DND-41 (cell line): ENCODE measurements around the gene HELZ.

Experiments used
- EZH2 ChIP-seq: IDR thresholded peaks from 3 replicates; pipeline ENCODE4 v1.6.1; 2012; ENCODE audit warnings: borderline replicate concordance, low read depth, mild to moderate bottlenecking, moderate library complexity, low read length, inconsistent platforms; ENCODE audit not compliant: severe bottlenecking
- TF ChIP-seq, protein P1 (sequence below): IDR thresholded peaks from 2 replicates; pipeline ENCODE4 v1.5.1; 2012; ENCODE audit warnings: borderline replicate concordance, low read length, moderate library complexity, mild to moderate bottlenecking; ENCODE audit not compliant: poor library complexity, severe bottlenecking; ENCODE audit errors: extremely low read depth

DNA sequence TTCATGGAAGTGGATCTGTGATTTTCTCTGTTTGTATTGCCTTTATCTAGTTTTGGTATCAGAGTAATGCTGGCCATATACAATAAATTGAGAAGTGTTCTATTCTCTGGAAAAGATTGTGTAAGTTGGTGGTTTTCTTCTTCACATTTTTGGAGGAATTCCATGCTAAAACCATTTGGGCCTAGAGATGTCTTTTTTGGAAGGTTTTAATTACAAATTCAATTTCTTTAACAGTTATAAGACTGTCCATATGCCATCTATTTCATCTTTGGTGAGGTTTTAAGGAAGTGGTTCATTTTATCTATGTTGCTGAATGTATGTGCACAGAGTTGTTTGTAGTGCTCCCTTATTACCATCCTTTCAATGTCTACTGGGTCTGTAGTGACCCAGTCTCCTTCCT lies 154.7 kb downstream of the HELZ start:
- TF ChIP-seq, protein P1, sequence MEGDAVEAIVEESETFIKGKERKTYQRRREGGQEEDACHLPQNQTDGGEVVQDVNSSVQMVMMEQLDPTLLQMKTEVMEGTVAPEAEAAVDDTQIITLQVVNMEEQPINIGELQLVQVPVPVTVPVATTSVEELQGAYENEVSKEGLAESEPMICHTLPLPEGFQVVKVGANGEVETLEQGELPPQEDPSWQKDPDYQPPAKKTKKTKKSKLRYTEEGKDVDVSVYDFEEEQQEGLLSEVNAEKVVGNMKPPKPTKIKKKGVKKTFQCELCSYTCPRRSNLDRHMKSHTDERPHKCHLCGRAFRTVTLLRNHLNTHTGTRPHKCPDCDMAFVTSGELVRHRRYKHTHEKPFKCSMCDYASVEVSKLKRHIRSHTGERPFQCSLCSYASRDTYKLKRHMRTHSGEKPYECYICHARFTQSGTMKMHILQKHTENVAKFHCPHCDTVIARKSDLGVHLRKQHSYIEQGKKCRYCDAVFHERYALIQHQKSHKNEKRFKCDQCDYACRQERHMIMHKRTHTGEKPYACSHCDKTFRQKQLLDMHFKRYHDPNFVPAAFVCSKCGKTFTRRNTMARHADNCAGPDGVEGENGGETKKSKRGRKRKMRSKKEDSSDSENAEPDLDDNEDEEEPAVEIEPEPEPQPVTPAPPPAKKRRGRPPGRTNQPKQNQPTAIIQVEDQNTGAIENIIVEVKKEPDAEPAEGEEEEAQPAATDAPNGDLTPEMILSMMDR = no peak
- no peak for TF ChIP-seq EZH2
